Activated naive CD8-positive, alpha-beta T cell treated with anti-CD3 and anti-CD28 coated beads, Interleukin-2, amount 50 U/mL, for 24 hours (primary cell): ENCODE data around the gene ZNF555.
A peak's percentile ranks its signal among the peaks of the same experiment; 100 is the strongest.
"Not testable (repeated sequence)": the region's sequence is repeated elsewhere in the genome, so short reads cannot be mapped to it uniquely, and the experiment has no call there.

Experiments
- ATAC-seq: fragments of 150-1000 bp; cut with Tn5 transposase; one replicate; pipeline ENCODE4 v1.10.0; 2021
- DNase-seq: peaks from one replicate; pipeline ENCODE4 v3.0.0; 2021
- H3K27ac Mint-ChIP-seq: one replicate; pipeline ENCODE4 v1.8.0; 2021; ENCODE audit warnings: mild to moderate bottlenecking, mixed read lengths
- H3K27me3 Mint-ChIP-seq: one replicate; pipeline ENCODE4 v1.8.0; 2021; ENCODE audit warnings: mixed read lengths
- H3K36me3 Mint-ChIP-seq: one replicate; pipeline ENCODE4 v1.8.0; 2021; ENCODE audit warnings: low read depth, mixed read lengths
- H3K4me1 Mint-ChIP-seq: one replicate; pipeline ENCODE4 v1.8.0; 2021; ENCODE audit warnings: mixed read lengths
- H3K4me3 Mint-ChIP-seq: one replicate; pipeline ENCODE4 v1.8.0; 2021; ENCODE audit warnings: mild to moderate bottlenecking, moderate library complexity, mixed read lengths
- H3K9me3 Mint-ChIP-seq: one replicate; pipeline ENCODE4 v1.8.0; 2021; ENCODE audit warnings: mixed read lengths

ZNF555 gene

GRCh38 chr19:2840794-2841791 is at the start of gene ZNF555:
Gene ZNF555 (plus strand): TSS chr19:2841475. CDS start chr19:2841573, 98 bp downstream.
- Mint-ChIP-seq H3K27me3 (no peaks in the 10 kb centered on the region), H3K27ac (peak within 1 kb of the TSS; percentile 69), H3K36me3 (peaks cover 16% of the 10 kb centered on the region), H3K4me1 (peaks cover 19% of the 10 kb centered on the region), H3K9me3 (peaks cover 13% of the 10 kb centered on the region), H3K4me3 (peak within 1 kb of the TSS; percentile 80)
- peak; percentile 96 for DNase-seq
- peak; percentile 99 for ATAC-seq

- no peak overlapping the region for H3K4me3 Mint-ChIP-seq
- DNase-seq (no peak), ATAC-seq (no peak)
- peaks cover 46% of the 10 kb centered on the region for H3K36me3 Mint-ChIP-seq
- H3K4me1 Mint-ChIP-seq = peaks cover 27% of the 10 kb centered on the region
- no peaks in the 10 kb centered on the region for H3K27me3 Mint-ChIP-seq
- H3K9me3 Mint-ChIP-seq = no peaks in the 10 kb centered on the region
- no peak overlapping the region for H3K27ac Mint-ChIP-seq
Measured at GRCh38 chr19:2791876-2792275, 49.4 kb upstream of the ZNF555 start.

- not testable (repeated sequence) for ATAC-seq, H3K27ac Mint-ChIP-seq, DNase-seq, H3K4me3 Mint-ChIP-seq, H3K9me3 Mint-ChIP-seq, H3K27me3 Mint-ChIP-seq
- Mint-ChIP-seq H3K36me3 (peaks cover 43% of the 10 kb centered on the region), H3K4me1 (peaks cover 20% of the 10 kb centered on the region)
Measured at GRCh38 chr19:2792666-2793065, 48.6 kb upstream of the ZNF555 start.

GRCh38 chr19:2793126-2793525 is 48.1 kb upstream of the ZNF555 start:
- DNase-seq = no peak

GRCh38 chr19:2793577-2793976 is 47.7 kb upstream of the ZNF555 start:
- Mint-ChIP-seq H3K27me3 (no peaks in the 10 kb centered on the region), H3K4me3 (no peak overlapping the region), H3K4me1 (peaks cover 15% of the 10 kb centered on the region), H3K36me3 (peaks cover 39% of the 10 kb centered on the region), H3K27ac (no peak overlapping the region), H3K9me3 (no peaks in the 10 kb centered on the region)
- ATAC-seq (no peak), DNase-seq (no peak)

More at GRCh38 chr19:2793126-2793525, 48.1 kb upstream of the ZNF555 start:
- ATAC-seq = no peak
- H3K36me3 Mint-ChIP-seq = peaks cover 41% of the 10 kb centered on the region
- H3K9me3 Mint-ChIP-seq = no peaks in the 10 kb centered on the region
- peaks cover 18% of the 10 kb centered on the region for H3K4me1 Mint-ChIP-seq
- no peaks in the 10 kb centered on the region for H3K27me3 Mint-ChIP-seq
- no peak overlapping the region for H3K27ac Mint-ChIP-seq
- H3K4me3 Mint-ChIP-seq = no peak overlapping the region

- Mint-ChIP-seq H3K9me3 (no peaks in the 10 kb centered on the region), H3K27ac (no peak overlapping the region), H3K4me1 (no peaks in the 10 kb centered on the region), H3K4me3 (no peak overlapping the region), H3K36me3 (peaks cover 33% of the 10 kb centered on the region), H3K27me3 (no peaks in the 10 kb centered on the region)
- no peak for ATAC-seq
- DNase-seq = no peak
Measured at GRCh38 chr19:2795827-2796658, 45.2 kb upstream of the ZNF555 start.

- Mint-ChIP-seq H3K36me3 (peaks cover 34% of the 10 kb centered on the region), H3K4me1 (no peaks in the 10 kb centered on the region), H3K27ac (no peak overlapping the region), H3K27me3 (no peaks in the 10 kb centered on the region), H3K9me3 (no peaks in the 10 kb centered on the region), H3K4me3 (no peak overlapping the region)
- ATAC-seq (peak; percentile 30), DNase-seq (no peak)
Measured at GRCh38 chr19:2796659-2797266, 44.5 kb upstream of the ZNF555 start.

GRCh38 chr19:2797280-2797679 is 44.0 kb upstream of the ZNF555 start:
- H3K36me3 Mint-ChIP-seq = peaks cover 36% of the 10 kb centered on the region
- H3K9me3 Mint-ChIP-seq = no peaks in the 10 kb centered on the region
- no peak for ATAC-seq
- no peak overlapping the region for H3K4me3 Mint-ChIP-seq
- H3K27ac Mint-ChIP-seq = no peak overlapping the region
- H3K4me1 Mint-ChIP-seq = no peaks in the 10 kb centered on the region
- no peak for DNase-seq
- H3K27me3 Mint-ChIP-seq = no peaks in the 10 kb centered on the region

GRCh38 chr19:2798158-2798685 is 43.1 kb upstream of the ZNF555 start:
- ATAC-seq (no peak), DNase-seq (no peak)
- no peak overlapping the region for H3K4me3 Mint-ChIP-seq
- H3K9me3 Mint-ChIP-seq = no peaks in the 10 kb centered on the region
- H3K36me3 Mint-ChIP-seq = peaks cover 38% of the 10 kb centered on the region
- no peak overlapping the region for H3K27ac Mint-ChIP-seq
- peaks cover 5% of the 10 kb centered on the region for H3K4me1 Mint-ChIP-seq
- H3K27me3 Mint-ChIP-seq = no peaks in the 10 kb centered on the region

- no peaks in the 10 kb centered on the region for H3K9me3 Mint-ChIP-seq
- H3K4me1 Mint-ChIP-seq = peaks cover 10% of the 10 kb centered on the region
- ATAC-seq = no peak
- DNase-seq = no peak
- H3K4me3 Mint-ChIP-seq = no peak overlapping the region
- peaks cover 40% of the 10 kb centered on the region for H3K36me3 Mint-ChIP-seq
- no peak overlapping the region for H3K27ac Mint-ChIP-seq
- H3K27me3 Mint-ChIP-seq = no peaks in the 10 kb centered on the region
Measured at GRCh38 chr19:2798733-2799132, 42.5 kb upstream of the ZNF555 start.

GRCh38 chr19:2799273-2800020 is 41.8 kb upstream of the ZNF555 start:
- Mint-ChIP-seq H3K9me3 (no peaks in the 10 kb centered on the region), H3K4me3 (no peak overlapping the region), H3K36me3 (peaks cover 44% of the 10 kb centered on the region), H3K4me1 (peaks cover 16% of the 10 kb centered on the region), H3K27ac (no peak overlapping the region), H3K27me3 (no peaks in the 10 kb centered on the region)
- ATAC-seq (no peak), DNase-seq (no peak)

GRCh38 chr19:2800506-2800905 is 40.8 kb upstream of the ZNF555 start:
- H3K27me3 Mint-ChIP-seq = no peaks in the 10 kb centered on the region
- no peak overlapping the region for H3K4me3 Mint-ChIP-seq
- no peak for ATAC-seq
- no peak for DNase-seq
- no peaks in the 10 kb centered on the region for H3K9me3 Mint-ChIP-seq
- peaks cover 19% of the 10 kb centered on the region for H3K4me1 Mint-ChIP-seq
- peaks cover 46% of the 10 kb centered on the region for H3K36me3 Mint-ChIP-seq
- H3K27ac Mint-ChIP-seq = no peak overlapping the region

GRCh38 chr19:2802826-2803225 is 38.4 kb upstream of the ZNF555 start:
- no peak for DNase-seq
- Mint-ChIP-seq H3K4me1 (peaks cover 19% of the 10 kb centered on the region), H3K4me3 (no peak overlapping the region), H3K27ac (no peak overlapping the region), H3K36me3 (peaks cover 32% of the 10 kb centered on the region), H3K27me3 (no peaks in the 10 kb centered on the region), H3K9me3 (no peaks in the 10 kb centered on the region)
- no peak for ATAC-seq
